HEK293 (cell line): ENCODE results near the gene ARHGEF4.

Experiments used
- CTCF ChIP-seq: fragments of 450-650 bp; formaldehyde crosslinking; IDR thresholded peaks from 2 replicates; pipeline ENCODE4 v1.5.1; 2016; ENCODE audit warnings: missing biosample characterization, missing genetic modification characterization
- KLF9 ChIP-seq: fragments of 450-650 bp; formaldehyde crosslinking; IDR thresholded peaks from 2 replicates; pipeline ENCODE4 v1.5.1; 2016; ENCODE audit warnings: missing biosample characterization, missing genetic modification characterization, low read depth
- REST ChIP-seq: fragments of 450-650 bp; formaldehyde crosslinking; IDR thresholded peaks from 2 replicates; pipeline ENCODE4 v1.5.1; 2016; ENCODE audit warnings: missing biosample characterization, missing genetic modification characterization
- ZFP41 ChIP-seq: fragments of 450-650 bp; formaldehyde crosslinking; IDR thresholded peaks from 2 replicates; pipeline ENCODE4 v1.5.1; 2016; ENCODE audit warnings: missing biosample characterization, missing genetic modification characterization, borderline replicate concordance
- ZNF10 ChIP-seq: fragments of 450-650 bp; formaldehyde crosslinking; IDR thresholded peaks from 2 replicates; pipeline ENCODE4 v1.5.1; 2017; ENCODE audit warnings: missing biosample characterization, missing genetic modification characterization
- ZNF175 ChIP-seq: fragments of 450-650 bp; formaldehyde crosslinking; IDR thresholded peaks from 2 replicates; pipeline ENCODE4 v1.5.1; 2016; ENCODE audit warnings: missing biosample characterization, missing genetic modification characterization
- ZNF202 ChIP-seq: fragments of 450-650 bp; formaldehyde crosslinking; IDR thresholded peaks from 2 replicates; pipeline ENCODE4 v1.5.1; 2016; ENCODE audit warnings: missing biosample characterization, missing genetic modification characterization, borderline replicate concordance
- ZNF488 ChIP-seq: fragments of 450-650 bp; formaldehyde crosslinking; IDR thresholded peaks from 2 replicates; pipeline ENCODE4 v1.5.1; 2016; ENCODE audit warnings: missing biosample characterization, missing genetic modification characterization
- ZNF777 ChIP-seq: fragments of 450-650 bp; formaldehyde crosslinking; IDR thresholded peaks from 2 replicates; pipeline ENCODE4 v1.5.1; 2017; ENCODE audit warnings: missing biosample characterization, missing genetic modification characterization, borderline replicate concordance

- no peak for TF ChIP-seq CTCF (tag by site-specific recombination)
- TF ChIP-seq ZNF777 (tag by site-specific recombination) = no peak
- no peak for TF ChIP-seq REST (tag by site-specific recombination)
- no peak for TF ChIP-seq KLF9 (tag by site-specific recombination)
- TF ChIP-seq ZNF175 (tag by site-specific recombination) = no peak
- TF ChIP-seq ZNF488 (tag by site-specific recombination) = no peak
- no peak for TF ChIP-seq ZNF202
- TF ChIP-seq ZNF10 = no peak
- TF ChIP-seq ZFP41 = no peak
Measured at GRCh38 chr2:130899306-130899705, 62.6 kb downstream of the ARHGEF4 start.
